Skeletal muscle cell (primary cell): ENCODE data around the gene S100A9.
"Not testable (repeated sequence)": the region's sequence is repeated elsewhere in the genome, so short reads cannot be mapped to it uniquely, and the experiment has no call there.

ENCODE experiments used
- DNase-seq: peaks from one replicate; pipeline ENCODE4 v3.0.0-alpha.2; 2010; ENCODE audit warnings: low read depth
- H3K4me3 ChIP-seq: 2 replicates; pipeline ENCODE4 v1.5.1; 2011; ENCODE audit warnings: low read depth, mild to moderate bottlenecking, control low read depth, low read length, moderate library complexity

S100A9 gene

GRCh38 chr1:153401461-153401860, 43.8 kb downstream of the S100A9 start:
- DNase-seq: no peak
- no peak overlapping the region for H3K4me3 ChIP-seq

- no peak for DNase-seq
- H3K4me3 ChIP-seq: no peak overlapping the region
These were observed 44.6 kb downstream of the S100A9 start for GRCh38 chr1:153402226-153402625.

DNA sequence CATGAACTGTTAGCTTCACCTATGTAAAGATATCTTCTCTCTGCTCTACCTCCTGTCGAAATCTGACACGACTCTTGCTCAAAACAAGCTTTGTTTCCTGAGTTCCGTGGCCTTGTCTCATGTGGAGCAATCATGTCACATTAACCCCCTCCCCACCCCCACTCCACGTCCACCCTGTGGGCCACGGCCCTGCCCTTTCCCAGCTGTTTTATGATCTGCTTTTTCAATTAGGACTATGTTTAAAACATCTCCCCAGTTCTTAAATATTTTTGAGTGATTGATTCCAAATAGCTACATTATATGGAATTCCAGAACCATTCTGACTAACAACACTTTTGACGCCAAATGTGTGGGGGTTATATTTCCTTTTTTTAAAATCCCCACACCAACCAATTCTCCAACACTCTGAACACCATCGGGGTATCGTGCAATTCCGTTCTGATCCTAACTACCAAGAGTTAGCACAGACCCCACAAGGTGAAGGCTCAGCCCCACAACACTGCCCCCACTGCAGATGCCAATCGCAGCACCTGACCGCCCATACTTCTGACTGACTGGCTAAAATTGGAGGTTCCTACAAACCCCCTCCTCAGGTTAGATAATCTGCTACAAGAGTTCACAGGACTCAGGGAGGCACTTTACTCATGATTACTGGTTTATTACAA, 45.9 kb downstream of the S100A9 start:
- H3K4me3 ChIP-seq: no peak overlapping the region
- no peak for DNase-seq

GRCh38 chr1:153404086-153404635, 46.5 kb downstream of the S100A9 start:
- H3K4me3 ChIP-seq: no peak overlapping the region
- DNase-seq: no peak

DNA sequence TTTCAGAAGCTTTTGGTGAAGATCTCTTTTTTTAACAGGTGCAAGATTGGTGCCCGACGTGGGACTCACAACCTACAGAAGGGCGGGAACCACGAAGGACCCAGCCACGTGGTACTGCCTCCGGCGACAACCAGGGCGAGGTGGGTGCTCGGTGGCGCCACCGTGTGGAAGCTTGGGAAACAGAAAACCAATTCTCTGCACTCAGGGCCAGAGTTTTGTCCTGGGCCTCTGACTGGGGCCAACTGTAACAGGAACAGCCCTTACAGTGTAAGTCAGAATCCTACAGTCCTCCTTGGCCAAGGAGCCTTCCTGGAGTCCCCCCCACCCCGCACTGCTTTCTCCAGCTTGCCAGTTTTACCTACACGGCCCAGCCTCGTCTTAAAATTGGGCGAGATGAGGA, 47.1 kb downstream of the S100A9 start:
- DNase-seq: no peak
- H3K4me3 ChIP-seq: no peak overlapping the region

DNA sequence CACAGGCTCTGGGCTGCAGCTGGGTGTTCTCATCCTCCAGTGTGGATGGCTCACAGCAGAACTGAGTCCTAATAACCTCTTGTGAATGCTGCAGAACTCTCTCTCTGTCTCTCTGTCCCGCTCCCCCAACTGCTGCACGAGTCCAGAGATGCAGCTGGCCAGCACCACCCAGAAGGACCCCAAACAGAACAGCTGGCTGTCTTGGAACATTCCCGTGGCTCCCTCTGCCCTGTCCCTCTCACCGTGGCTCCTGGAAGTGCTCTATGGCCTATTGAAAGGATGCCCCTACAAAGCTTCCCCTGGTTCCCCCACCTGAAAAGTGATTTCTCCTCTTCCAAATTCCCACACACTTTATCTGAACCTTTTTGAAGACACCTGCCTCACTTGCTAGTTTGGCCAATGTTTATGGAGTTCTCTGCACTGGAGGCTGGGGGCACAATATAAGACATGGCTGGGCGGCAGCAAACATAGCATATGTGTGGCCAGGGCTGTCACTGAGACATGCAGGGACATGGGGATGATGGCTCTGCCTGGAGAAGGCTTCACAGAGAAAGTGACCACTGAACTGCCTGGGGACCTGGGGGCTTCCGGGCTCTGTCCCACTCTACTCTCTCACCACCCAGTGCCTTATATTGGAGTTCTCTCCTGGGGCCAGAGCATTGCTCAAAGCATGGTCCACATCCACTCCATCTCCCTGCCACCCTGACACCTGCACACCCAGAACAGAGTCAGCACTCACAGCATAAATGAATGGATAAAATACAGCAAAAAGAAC, 48.4 kb downstream of the S100A9 start:
- not testable (repeated sequence) for DNase-seq, H3K4me3 ChIP-seq

DNA sequence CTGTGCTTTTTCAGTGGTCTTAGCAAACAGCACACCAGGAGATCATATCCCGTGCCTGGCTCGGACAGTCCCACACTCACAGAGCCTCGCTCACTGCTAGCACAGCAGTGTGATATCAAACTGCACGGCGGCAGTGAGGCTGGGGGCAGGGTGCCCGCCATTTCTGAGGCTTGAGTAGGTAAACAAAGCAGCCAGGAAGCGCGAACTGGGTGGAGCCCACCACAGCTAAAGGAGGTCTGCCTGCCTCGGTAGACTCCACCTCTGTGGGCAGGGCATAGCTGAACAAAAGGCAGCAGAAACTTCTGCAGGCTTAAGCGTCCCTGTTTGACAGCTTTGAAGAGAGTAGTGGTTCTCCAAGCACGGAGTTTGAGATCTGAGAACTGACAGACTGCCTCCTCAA, 49.6 kb downstream of the S100A9 start:
- not testable (repeated sequence) for H3K4me3 ChIP-seq, DNase-seq
